HepG2 (cell line): Measurements from ENCODE around the gene ZNRD2. TPM values are rescaled to one million over a fixed set of nuclear protein-coding genes. Genes with fewer than 3 reads are reported as not detected.

Experiments used
- ATAC-seq: fragments of 200-7000 bp; cut with Tn5 transposase; 3 replicates; pipeline ENCODE4 v1.9.1; 2020; ENCODE audit warnings: mild to moderate bottlenecking, moderate library complexity
- BruUV-seq: library from RNA; stranded (reverse); fragments of 400-500 nt; replicated peaks from 2 replicates; lab custom pipeline; 2021; lab: Mats Ljungman, UMichigan
- CTCF ChIA-PET: fragments of 300-600 bp; formaldehyde crosslinking; extraction: SDS; loops from one replicate; lab custom pipeline; 2021; ENCODE audit warnings: low total read pairs, inconsistent platforms, low intra/inter-chr PET ratio; lab: Yijun Ruan, JAX
- POLR2A ChIA-PET: fragments of 350-600 bp; sonication (Branson Sonifier 250); formaldehyde crosslinking; loops from one replicate; lab custom pipeline; 2020; ENCODE audit warnings: antibody characterized with exemption, inconsistent platforms; lab: Yijun Ruan, JAX
- DNase-seq: peaks from one replicate; pipeline ENCODE4 v3.0.0-alpha.2; 2015; ENCODE audit warnings: low spot score
- FAIRE-seq: peaks from 3 replicates; lab custom pipeline; 2011; peaks lifted over from hg19 to GRCh38; lab: Jason Lieb, UNC
- H2AFZ ChIP-seq: one replicate; pipeline ENCODE4 v1.6.1; 2011; ENCODE audit warnings: low read length, inconsistent platforms
- H3K27ac ChIP-seq: fragments of 300-600 bp; 3 replicates; pipeline ENCODE4 v1.8.0; 2011; ENCODE audit warnings: mixed run types, mild to moderate bottlenecking, mixed read lengths, low read length, inconsistent platforms; ENCODE audit not compliant: insufficient read depth; ENCODE audit errors: extremely low read length
- H3K27me3 ChIP-seq, 2 experiments: fragments of 200-600 bp in 1 of 2; 2 replicates in 1 of 2; 3 replicates in 1 of 2; pipeline versions ENCODE4 v1.6.0 to v1.8.0; 2011; ENCODE audit warnings: low read length in 2 of 2, mild to moderate bottlenecking in 2 of 2, moderate library complexity in 2 of 2, inconsistent platforms in 1 of 2; ENCODE audit not compliant: insufficient read depth in 2 of 2, control insufficient read depth in 1 of 2
- H3K36me3 ChIP-seq, 2 experiments: fragments of 200-600 bp in 1 of 2; replicated peaks in 1 of 2; 2 replicates in 1 of 2; 3 replicates in 1 of 2; pipeline versions ENCODE4 v1.5.1 to v1.8.0; 2011; ENCODE audit warnings: low read length in 2 of 2, inconsistent platforms in 1 of 2; ENCODE audit not compliant: insufficient read depth in 2 of 2, control insufficient read depth in 1 of 2
- H3K4me1 ChIP-seq: 2 replicates; pipeline ENCODE4 v1.5.1; 2012; ENCODE audit warnings: low read length, inconsistent platforms; ENCODE audit not compliant: insufficient read depth
- H3K4me2 ChIP-seq: 2 replicates; pipeline ENCODE4 v1.6.0; 2011; ENCODE audit warnings: low read depth, low read length, inconsistent platforms
- H3K4me3 ChIP-seq, 3 experiments: fragments of 200-600 bp in 1 of 3; sonication (generic), shearing (Covaris generic) in 1 of 3; replicated peaks in 1 of 3; 2 replicates each; pipeline ENCODE4 v1.5.1; 2011 to 2016; ENCODE audit warnings: low read length in 3 of 3, inconsistent platforms in 2 of 3, low read depth in 2 of 3, mild to moderate bottlenecking in 2 of 3, control low read depth in 1 of 3, mixed read lengths in 1 of 3; ENCODE audit not compliant: insufficient read depth in 1 of 3
- H3K79me2 ChIP-seq: one replicate; pipeline ENCODE4 v1.6.1; 2011; ENCODE audit warnings: low read length, inconsistent platforms; ENCODE audit not compliant: insufficient read depth
- H3K9ac ChIP-seq: 2 replicates; pipeline ENCODE4 v1.6.0; 2011; ENCODE audit warnings: mild to moderate bottlenecking, low read depth, low read length, inconsistent platforms; ENCODE audit not compliant: insufficient read depth
- H3K9me3 ChIP-seq: 2 replicates; pipeline ENCODE4 v1.5.1; 2012; ENCODE audit warnings: mild to moderate bottlenecking, low read length
- H4K20me1 ChIP-seq: 2 replicates; pipeline ENCODE4 v1.6.0; 2011; ENCODE audit warnings: inconsistent platforms, mild to moderate bottlenecking, low read length, moderate library complexity; ENCODE audit not compliant: insufficient read depth
- MBD4 ChIP-seq: IDR thresholded peaks from 2 replicates; pipeline ENCODE4 v1.6.1; 2012; ENCODE audit warnings: low read length, inconsistent platforms, borderline replicate concordance
- MYPOP ChIP-seq: sonication (generic); formaldehyde crosslinking; IDR thresholded peaks from 2 replicates; pipeline ENCODE4 v1.8.1; 2023; ENCODE audit warnings: mild to moderate bottlenecking, moderate library complexity, missing genetic modification reagents
- RFXANK ChIP-seq: IDR thresholded peaks from 2 replicates; pipeline ENCODE4 v1.6.1; 2016
- SRF ChIP-seq: IDR thresholded peaks from 2 replicates; pipeline ENCODE4 v1.6.1; 2011; ENCODE audit warnings: mild to moderate bottlenecking, low read depth, low read length, moderate library complexity
- WGBS: methylation state at CpG from one replicate; pipeline ENCODE4 v1.1.6; 2017; ENCODE audit warnings: low lambda C conversion rate; 5-methylcytosine and 5-hydroxymethylcytosine counted together
- in situ Hi-C: cut with HindIII; loops from 2 replicates; pipeline ENCODE4 v1.10.0; 2017; ENCODE audit warnings: low pct_unique_long_range_greater_than_20kb; ENCODE audit not compliant: extremely low pct_ligation_motif_present
- intact Hi-C: fragments of 100-400 bp; cut with micrococcal nuclease; formaldehyde crosslinking; loops from one replicate; pipeline ENCODE4 v1.10.0; 2022; ENCODE audit not compliant: unreplicated experiment
- polyA plus RNA-seq, 8 experiments: library from polyadenylated mRNA; depleted of rRNA in 3 of 8; stranded (reverse) in 7 of 8; unstranded in 1 of 8; fragments of >200 nt; fragmentation: Illumina TruSeq in 4 of 8; extraction: Trizol in 4 of 8; gene quantifications; 2 replicates each; pipeline versions ENCODE4 v1.2.1 to v1.2.3, GENCODE V29; 2011 to 2016; ENCODE audit warnings: low read depth in 4 of 8, missing spikeins in 1 of 8, mixed read lengths in 1 of 8; ENCODE audit not compliant: insufficient read depth in 1 of 8
- total RNA-seq, 5 experiments: library from RNA; depleted of rRNA; stranded (reverse); fragments of >200 nt; fragmentation: Illumina TruSeq; extraction: Trizol; gene quantifications; 2 replicates each; pipeline ENCODE4 v1.2.3, GENCODE V29; 2016; ENCODE audit warnings: low read depth in 1 of 5

The ZNRD2 gene
- total and polyA plus RNA-seq, 2 of the 13 experiments (the other 11 are each of a cell fraction or from before 2014, with no cell fraction given) = 29.2 to 34.0 TPM

- Histone ChIP-seq H3K9me3 (no peaks in the 10 kb centered on the region), H3K4me3 (no peak overlapping the region), H2AFZ (no peak overlapping the region), H3K36me3 (peaks cover 5 to 6% of the 10 kb centered on the region in 2 experiments; a peak in 3 of 5 replicates), H3K27me3 (no peaks in the 10 kb centered on the region), H3K9ac (no peak overlapping the region), H3K4me2 (no peak overlapping the region), H3K27ac (no peak overlapping the region), H3K79me2 (no peaks in the 10 kb centered on the region), H3K4me1 (peaks cover 15% of the 10 kb centered on the region), H4K20me1 (0 out of 2 replicates have a peak, but pooled peaks cover 3% of the 10 kb centered on the region)
- intact Hi-C loops (no loop called here), in situ Hi-C loops (no loop called here)
- TF ChIP-seq MBD4 = no peak
- TF ChIP-seq MYPOP (CRISPR knock-in tag) = no peak
- no peak for TF ChIP-seq SRF
- no peak for TF ChIP-seq RFXANK
- no peak for DNase-seq
- 95% methylated on average over 14 of the region's 22 CpGs for WGBS
- ChIA-PET CTCF (interaction anchor here (2.1 kb wide), 1 partner anchor 52 kb away, joined by 12 read pairs; no protein-coding TSS in a partner anchor), POLR2A (interaction anchor here (1.0 to 2.4 kb wide), 4 partner anchors 10 to 21 kb away, joined by 4 to 11 read pairs (median 6); partner anchors contain the start of gene MAP3K11)
- no peak for ATAC-seq
- BruUV-seq = no TSS peak
- no peak for FAIRE-seq
Observed at GRCh38 chr11:65592858-65593517, 22.7 kb downstream of the ZNRD2 start.
